Neuronal stem cell (in vitro differentiated cells): ENCODE data around the gene ZBTB32.

ENCODE experiments used
- DNase-seq: peaks from one replicate; pipeline ENCODE4 v3.0.0-alpha.2; 2013; ENCODE audit warnings: low spot score
- H2AFZ ChIP-seq: one replicate; pipeline ENCODE4 v1.6.1; 2013; ENCODE audit warnings: mild to moderate bottlenecking, low read length, inconsistent platforms
- H2AK5ac ChIP-seq: 2 replicates; pipeline ENCODE4 v1.6.1; 2013; ENCODE audit warnings: low read depth, mild to moderate bottlenecking, inconsistent platforms, low read length, moderate library complexity, mixed read lengths
- H2BK120ac ChIP-seq: 2 replicates; pipeline ENCODE4 v1.6.1; 2013; ENCODE audit warnings: low read depth, mild to moderate bottlenecking, inconsistent platforms, low read length, moderate library complexity, mixed read lengths
- H2BK12ac ChIP-seq: one replicate; pipeline ENCODE4 v1.6.1; 2013; ENCODE audit warnings: low read length, inconsistent platforms
- H2BK15ac ChIP-seq: 2 replicates; pipeline ENCODE4 v1.6.1; 2013; ENCODE audit warnings: mild to moderate bottlenecking, low read length, inconsistent platforms, mixed read lengths
- H2BK5ac ChIP-seq: one replicate; pipeline ENCODE4 v1.6.1; 2013; ENCODE audit warnings: inconsistent platforms, mild to moderate bottlenecking, low read length, moderate library complexity
- H3K14ac ChIP-seq: one replicate; pipeline ENCODE4 v1.6.1; 2013; ENCODE audit warnings: low read length, inconsistent platforms
- H3K18ac ChIP-seq: 2 replicates; pipeline ENCODE4 v1.6.1; 2013; ENCODE audit warnings: low read length, inconsistent platforms
- H3K23ac ChIP-seq: 2 replicates; pipeline ENCODE4 v1.6.1; 2013; ENCODE audit warnings: low read depth, mild to moderate bottlenecking, mixed read lengths, low read length, inconsistent platforms; ENCODE audit not compliant: poor library complexity
- H3K27ac ChIP-seq: replicated peaks from 3 replicates; pipeline ENCODE4 v1.5.1; 2013; ENCODE audit warnings: low read length, inconsistent platforms
- H3K27me3 ChIP-seq, 3 experiments: 2 replicates each; pipeline ENCODE4 v1.6.1; 2013; ENCODE audit warnings: low read length in 3 of 3, mild to moderate bottlenecking in 2 of 3, inconsistent platforms in 1 of 3, low read depth in 1 of 3, mixed read lengths in 1 of 3, moderate library complexity in 1 of 3; ENCODE audit not compliant: control insufficient read depth in 3 of 3, insufficient read depth in 3 of 3
- H3K36me3 ChIP-seq, 2 donors: replicated peaks in 1 of 2; 2 replicates each; pipeline ENCODE4 v1.6.1; 2013; ENCODE audit warnings: low read length in 2 of 2; ENCODE audit not compliant: control insufficient read depth in 2 of 2, insufficient read depth in 2 of 2
- H3K4ac ChIP-seq: 2 replicates; pipeline ENCODE4 v1.6.1; 2013; ENCODE audit warnings: inconsistent platforms, mild to moderate bottlenecking, low read length, moderate library complexity
- H3K4me1 ChIP-seq, 2 donors: 1 replicate in 1 of 2; 2 replicates in 1 of 2; pipeline ENCODE4 v1.6.1; 2013; ENCODE audit warnings: low read length in 2 of 2, low read depth in 1 of 2; ENCODE audit not compliant: control insufficient read depth in 2 of 2, insufficient read depth in 1 of 2
- H3K4me2 ChIP-seq: one replicate; pipeline ENCODE4 v1.6.1; 2013; ENCODE audit warnings: mild to moderate bottlenecking, low read length, inconsistent platforms; ENCODE audit not compliant: insufficient read depth, poor library complexity, severe bottlenecking
- H3K4me3 ChIP-seq, 2 donors: 2 replicates each; pipeline ENCODE4 v1.5.1; 2013; ENCODE audit warnings: low read length in 2 of 2, mild to moderate bottlenecking in 2 of 2, inconsistent platforms in 1 of 2, moderate library complexity in 1 of 2
- H3K79me1 ChIP-seq: one replicate; pipeline ENCODE4 v1.6.1; 2013; ENCODE audit warnings: low read depth, mild to moderate bottlenecking, inconsistent platforms, low read length, moderate library complexity
- H3K9ac ChIP-seq: one replicate; pipeline ENCODE4 v1.6.1; 2013; ENCODE audit warnings: mild to moderate bottlenecking, low read depth, low read length, inconsistent platforms; ENCODE audit not compliant: poor library complexity
- H3K9me3 ChIP-seq, 2 donors: replicated peaks in 1 of 2; 2 replicates each; pipeline versions ENCODE3 to v1.6.1; 2013; ENCODE audit warnings: low read length in 2 of 2, mild to moderate bottlenecking in 2 of 2, inconsistent platforms in 1 of 2, low read depth in 1 of 2, mixed read lengths in 1 of 2, moderate library complexity in 1 of 2; ENCODE audit not compliant: control insufficient read depth in 2 of 2, insufficient read depth in 1 of 2
- H4K8ac ChIP-seq: one replicate; pipeline ENCODE4 v1.6.1; 2013; ENCODE audit warnings: low read depth, mild to moderate bottlenecking, inconsistent platforms, low read length, moderate library complexity
- H4K91ac ChIP-seq: one replicate; pipeline ENCODE4 v1.6.1; 2013; ENCODE audit warnings: low read length, low read depth, mild to moderate bottlenecking, inconsistent platforms; ENCODE audit not compliant: poor library complexity
- WGBS, 2 donors: extraction: QIAGEN DNeasy Blood & Tissue Kit; methylation state at CpG; one replicate each; pipeline ENCODE4 v1.1.7; 2013; ENCODE audit warnings: missing lambda C conversion rate in 2 of 2, mixed read lengths in 1 of 2; ENCODE audit not compliant: insufficient read length in 2 of 2, insufficient replicate concordance in 1 of 2; ENCODE audit errors: extremely low coverage in 2 of 2; 5-methylcytosine and 5-hydroxymethylcytosine counted together

ZBTB32 gene

DNA sequence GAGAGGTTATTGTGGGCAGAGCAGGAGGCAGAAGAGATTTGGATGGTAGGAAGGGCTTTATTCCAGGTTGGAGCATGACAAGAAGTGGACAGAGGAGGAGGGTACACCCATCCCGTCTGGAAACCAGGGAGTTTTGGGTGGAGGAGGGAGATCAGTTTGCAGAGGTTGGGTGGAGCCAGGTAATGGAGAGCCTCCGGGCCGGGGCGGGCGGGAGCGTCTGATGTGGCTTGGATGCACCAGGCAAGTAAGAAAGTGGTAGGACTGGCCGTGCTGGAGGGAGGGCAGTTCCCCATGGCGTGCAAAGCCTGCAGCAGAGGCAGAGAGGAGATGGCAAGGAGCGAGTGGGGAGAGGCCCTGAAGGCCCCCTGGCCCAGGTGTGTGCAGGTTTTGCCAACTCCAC is 27.0 kb downstream of the ZBTB32 start:
- H3K36me3 ChIP-seq, result peaks cover 71 to 96% of the 10 kb centered on the region in 2 donors
- no peak overlapping the region for H4K8ac ChIP-seq
- no peak overlapping the region for H3K9ac ChIP-seq
- peaks cover 14% of the 10 kb centered on the region for H3K79me1 ChIP-seq
- H2BK5ac ChIP-seq, result no peak overlapping the region
- no peak overlapping the region for H3K14ac ChIP-seq
- no peak overlapping the region for H3K18ac ChIP-seq
- H4K91ac ChIP-seq, result no peak overlapping the region
- no peak overlapping the region for H3K4ac ChIP-seq
- H2BK120ac ChIP-seq, result no peak overlapping the region
- H3K9me3 ChIP-seq, result no peaks in the 10 kb centered on the region
- H3K23ac ChIP-seq, result peak overlapping the region; percentile 31
- H2BK15ac ChIP-seq, result no peak overlapping the region
- no peak overlapping the region for H2AK5ac ChIP-seq
- H2BK12ac ChIP-seq, result no peak overlapping the region
- no peak for DNase-seq
- H2AFZ ChIP-seq, result no peak overlapping the region
- no peaks in the 10 kb centered on the region for H3K27me3 ChIP-seq
- H3K4me1 ChIP-seq, result no peaks in the 10 kb centered on the region
- H3K4me2 ChIP-seq, result no peak overlapping the region
- H3K27ac ChIP-seq, result no peak overlapping the region
- H3K4me3 ChIP-seq, result no peak overlapping the region
- no CpG with 5 or more reads among the region's 9 CpGs for WGBS, 2 donors

DNA sequence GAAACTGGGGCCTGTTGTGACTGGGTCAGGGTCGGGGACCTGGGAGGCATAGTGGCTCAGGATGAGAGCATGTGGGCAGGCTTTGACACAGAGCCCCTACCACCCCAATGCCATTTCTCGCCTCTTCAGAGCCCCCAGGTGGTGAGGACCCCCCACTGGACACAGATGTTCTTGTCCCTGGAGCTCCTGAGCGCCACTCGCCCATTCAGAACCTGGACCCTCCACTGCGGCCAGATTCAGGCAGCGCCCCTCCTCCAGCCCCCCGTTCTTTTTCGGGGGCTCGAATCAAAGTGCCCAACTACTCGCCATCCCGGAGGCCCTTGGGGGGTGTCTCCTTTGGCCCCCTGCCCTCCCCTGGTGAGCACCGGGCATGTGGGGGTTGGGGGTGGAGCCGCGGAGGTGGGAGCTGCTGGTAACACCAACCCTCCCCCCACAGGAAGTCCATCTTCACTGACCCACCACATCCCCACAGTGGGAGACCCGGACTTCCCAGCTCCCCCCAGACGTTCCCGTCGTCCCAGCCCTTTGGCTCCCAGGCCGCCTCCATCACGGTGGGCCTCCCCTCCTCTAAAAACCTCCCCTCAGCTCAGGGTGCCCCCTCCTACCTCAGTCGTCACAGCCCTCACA is 27.5 kb downstream of the ZBTB32 start:
- Histone ChIP-seq H3K27ac (no peak overlapping the region), H3K27me3 (no peaks in the 10 kb centered on the region), H3K4me3 (no peak overlapping the region), H2BK120ac (no peak overlapping the region), H3K36me3 (peaks cover 74 to 98% of the 10 kb centered on the region in 2 donors), H3K4ac (no peak overlapping the region), H4K91ac (no peak overlapping the region), H3K79me1 (peaks cover 15% of the 10 kb centered on the region), H2AK5ac (no peak overlapping the region), H3K9ac (no peak overlapping the region), H3K4me1 (no peaks in the 10 kb centered on the region), H3K14ac (no peak overlapping the region), H2BK5ac (no peak overlapping the region), H2AFZ (no peak overlapping the region), H4K8ac (no peak overlapping the region), H3K9me3 (no peaks in the 10 kb centered on the region), H2BK15ac (no peak overlapping the region), H3K18ac (no peak overlapping the region), H3K23ac (peak overlapping the region; percentile 31), H2BK12ac (no peak overlapping the region), H3K4me2 (no peak overlapping the region)
- no CpG with 5 or more reads among the region's 21 CpGs for WGBS, 2 donors
- no peak for DNase-seq

GRCh38 chr19:35732540-35733179 is 28.3 kb downstream of the ZBTB32 start:
- no peak overlapping the region for H2AK5ac ChIP-seq
- no peak overlapping the region for H2BK15ac ChIP-seq
- no peak overlapping the region for H2AFZ ChIP-seq
- no peaks in the 10 kb centered on the region for H3K27me3 ChIP-seq
- WGBS, 2 donors, result no CpG with 5 or more reads among the region's 25 CpGs
- peaks cover 73 to 98% of the 10 kb centered on the region in 2 donors for H3K36me3 ChIP-seq
- H3K18ac ChIP-seq, result no peak overlapping the region
- H4K91ac ChIP-seq, result no peak overlapping the region
- peak overlapping the region; percentile 4 for H3K9ac ChIP-seq
- no peaks in the 10 kb centered on the region for H3K9me3 ChIP-seq
- no peak overlapping the region for H2BK12ac ChIP-seq
- H2BK120ac ChIP-seq, result no peak overlapping the region
- peaks cover 16% of the 10 kb centered on the region for H3K79me1 ChIP-seq
- no peaks in the 10 kb centered on the region for H3K4me1 ChIP-seq
- no peak overlapping the region for H3K4me2 ChIP-seq
- no peak overlapping the region for H3K27ac ChIP-seq
- H3K14ac ChIP-seq, result peak overlapping the region; percentile 56
- no peak for DNase-seq
- H4K8ac ChIP-seq, result no peak overlapping the region
- no peak overlapping the region for H3K4ac ChIP-seq
- no peak overlapping the region for H2BK5ac ChIP-seq
- H3K4me3 ChIP-seq, result no peak overlapping the region
- no peak overlapping the region for H3K23ac ChIP-seq

DNA sequence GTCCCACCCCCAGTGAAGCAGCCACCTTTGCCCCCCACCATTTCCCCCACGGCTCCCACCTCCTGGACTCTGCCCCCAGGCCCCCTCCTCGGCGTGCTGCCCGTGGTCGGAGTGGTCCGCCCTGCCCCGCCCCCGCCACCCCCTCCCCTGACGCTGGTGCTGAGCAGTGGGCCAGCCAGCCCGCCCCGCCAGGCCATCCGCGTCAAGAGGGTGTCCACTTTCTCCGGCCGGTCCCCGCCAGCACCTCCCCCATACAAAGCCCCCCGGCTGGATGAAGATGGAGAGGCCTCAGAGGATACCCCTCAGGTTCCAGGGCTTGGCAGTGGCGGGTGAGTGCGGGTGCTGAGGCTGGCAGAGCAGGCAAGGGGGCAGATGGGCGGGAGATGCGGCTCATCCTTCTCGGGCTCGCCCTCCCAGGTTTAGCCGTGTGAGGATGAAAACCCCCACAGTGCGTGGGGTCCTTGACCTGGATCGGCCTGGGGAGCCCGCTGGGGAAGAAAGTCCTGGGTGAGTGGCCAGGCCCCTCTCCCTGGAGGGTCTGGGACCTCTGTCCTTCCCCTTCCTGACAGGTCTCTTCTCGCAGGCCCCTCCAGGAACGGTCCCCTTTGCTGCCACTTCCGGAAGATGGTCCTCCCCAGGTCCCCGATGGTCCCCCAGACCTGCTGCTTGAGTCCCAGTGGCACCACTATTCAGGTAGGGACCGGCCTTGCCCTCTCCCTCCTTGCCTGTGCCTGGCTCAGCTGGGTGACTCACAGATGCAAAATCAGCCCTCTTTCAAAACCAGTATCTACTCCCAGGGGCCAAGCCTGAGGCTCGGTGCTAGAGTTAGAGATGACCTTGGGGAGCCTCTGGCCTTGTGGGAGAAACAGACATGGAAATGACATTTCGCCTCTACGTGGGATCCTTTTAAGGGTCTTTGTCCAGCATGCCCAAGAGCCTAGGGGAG is 29.1 kb downstream of the ZBTB32 start:
- Histone ChIP-seq H2BK5ac (peak overlapping the region; percentile 66), H3K18ac (no peak overlapping the region)

More for the DNA sequence above, 29.1 kb downstream of the ZBTB32 start:
- Histone ChIP-seq H3K23ac (peak overlapping the region; percentile 20), H2AFZ (no peak overlapping the region), H2BK120ac (no peak overlapping the region), H2BK12ac (no peak overlapping the region), H3K27me3 (no peaks in the 10 kb centered on the region), H4K8ac (peak overlapping the region; percentile 17), H3K9ac (peak overlapping the region; percentile 60), H3K4me1 (no peaks in the 10 kb centered on the region), H3K4me3 (no peak overlapping the region), H2AK5ac (no peak overlapping the region), H3K4me2 (no peak overlapping the region), H3K9me3 (no peaks in the 10 kb centered on the region), H3K79me1 (peaks cover 16% of the 10 kb centered on the region), H2BK15ac (no peak overlapping the region), H3K27ac (no peak overlapping the region), H3K14ac (no peak overlapping the region), H3K36me3 (peaks cover 74 to 98% of the 10 kb centered on the region in 2 donors), H4K91ac (no peak overlapping the region), H3K4ac (no peak overlapping the region)
- DNase-seq, result no peak
- WGBS, 2 donors, result no CpG with 5 or more reads among the region's 35 CpGs
